GM18499 (cell line): Measurements from ENCODE around the gene TXNRD1.
"Not testable (repeated sequence)": the region's sequence is repeated elsewhere in the genome, so short reads cannot be mapped to it uniquely, and the experiment has no call there.

Source experiments
- ATAC-seq: cut with Tn5 transposase; IDR thresholded peaks from one replicate; pipeline ENCODE4 v1.9.1; 2021; ENCODE audit warnings: moderate number of reproducible peaks; ENCODE audit not compliant: insufficient read depth, unreplicated experiment

Gene TXNRD1

DNA sequence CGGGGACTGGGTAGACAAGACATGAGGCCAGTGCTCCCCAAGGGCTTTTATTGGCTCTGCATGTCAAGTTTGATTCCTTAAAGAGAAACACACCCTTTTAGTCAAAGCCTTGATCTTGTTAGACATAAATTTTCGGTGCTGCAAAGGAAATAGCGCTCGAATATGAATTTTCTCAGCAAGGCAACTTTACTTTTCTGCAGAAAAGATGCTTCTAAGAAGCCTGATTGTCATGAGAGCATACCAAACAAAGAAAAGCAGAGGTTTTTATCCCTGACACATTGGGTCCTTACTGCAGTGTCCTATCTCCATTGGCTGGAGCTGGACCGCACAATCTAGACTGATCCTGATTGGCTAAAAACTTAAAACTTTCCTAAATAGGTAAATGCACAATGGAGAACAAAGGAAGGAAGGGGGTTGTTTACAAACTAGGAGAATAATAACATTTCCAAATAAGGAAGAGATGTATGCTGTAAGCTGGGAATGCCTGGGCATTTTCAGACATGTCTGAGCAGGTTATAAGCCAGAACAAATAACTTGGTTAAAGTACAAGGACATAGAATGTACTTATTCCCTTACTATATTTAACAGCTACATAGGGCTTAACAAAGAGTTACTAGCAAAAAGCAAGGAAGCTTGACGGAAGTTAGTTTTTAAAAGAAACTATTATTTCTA lies 17.2 kb downstream of the TXNRD1 start:
- no peak for ATAC-seq

DNA sequence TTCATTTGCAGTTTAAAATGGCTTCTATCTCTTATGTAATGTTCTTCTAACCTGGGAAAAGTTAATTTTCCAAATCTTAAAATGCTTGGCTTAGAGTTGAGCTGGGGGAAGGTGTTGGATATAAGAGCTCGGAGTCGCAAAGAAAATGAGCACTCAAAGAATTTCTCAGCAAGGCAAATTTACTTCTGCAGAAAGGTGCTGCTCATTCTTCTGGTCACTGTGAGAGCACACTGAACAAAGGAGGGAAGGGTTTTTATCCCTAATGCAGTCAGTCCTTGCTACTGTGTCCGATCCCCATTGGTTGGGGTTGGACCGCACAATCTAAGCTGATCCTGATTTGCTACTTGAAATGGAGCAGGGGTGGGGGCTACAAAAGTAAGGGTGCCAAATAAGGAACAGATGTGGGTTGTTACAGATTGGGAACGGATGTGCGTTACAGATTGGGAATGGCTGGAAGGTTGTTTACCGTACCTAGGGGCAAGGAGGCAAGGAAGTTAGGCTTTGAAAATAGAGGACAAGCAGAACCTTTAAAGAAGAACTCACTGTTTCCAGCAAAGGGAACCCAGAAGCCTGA lies 19.4 kb downstream of the TXNRD1 start:
- ATAC-seq = no peak

- ATAC-seq = no peak
Observed at GRCh38 chr12:104237930-104238329, 22.4 kb downstream of the TXNRD1 start.

GRCh38 chr12:104242546-104243206 lies 27.1 kb downstream of the TXNRD1 start:
- ATAC-seq = no peak

DNA sequence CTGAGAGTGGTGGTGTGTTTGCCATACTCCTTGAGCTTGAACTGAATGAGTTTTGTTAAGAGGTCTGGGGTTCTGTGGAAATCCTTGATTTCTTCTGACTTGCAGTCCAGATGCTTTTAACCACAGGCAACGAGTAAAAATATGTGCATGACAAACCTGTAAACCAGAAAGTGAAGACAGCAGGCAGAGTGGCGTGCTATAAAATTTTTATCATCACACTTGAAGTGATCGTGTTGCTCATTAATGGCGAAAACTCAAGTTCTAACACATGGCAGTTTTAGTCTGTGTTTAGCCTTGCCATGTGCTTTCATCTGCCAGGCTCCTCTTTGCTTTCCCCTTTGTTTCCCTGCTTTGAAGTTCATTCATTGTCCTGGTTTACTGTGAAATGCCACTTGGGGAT lies 28.0 kb downstream of the TXNRD1 start:
- ATAC-seq = no peak

DNA sequence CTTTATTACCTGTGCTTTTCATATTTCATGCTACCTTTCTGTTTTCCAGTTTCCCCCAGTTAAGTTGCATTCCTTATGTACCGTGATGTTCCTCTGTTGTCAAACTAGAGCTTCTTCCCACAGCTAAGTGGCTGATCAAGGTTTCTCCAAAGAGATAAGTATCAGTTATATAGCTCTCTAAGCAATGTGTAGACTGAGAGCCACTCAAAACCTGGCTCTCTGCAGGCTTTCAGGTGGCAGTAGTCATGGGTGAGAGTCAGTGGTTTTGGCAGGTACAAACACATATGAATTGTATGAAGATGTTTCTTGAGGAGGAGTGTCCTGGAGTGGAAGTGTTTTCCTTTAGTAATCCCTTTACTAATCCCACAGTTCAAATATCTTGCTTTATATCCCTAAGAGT lies 28.4 kb downstream of the TXNRD1 start:
- no peak for ATAC-seq

DNA sequence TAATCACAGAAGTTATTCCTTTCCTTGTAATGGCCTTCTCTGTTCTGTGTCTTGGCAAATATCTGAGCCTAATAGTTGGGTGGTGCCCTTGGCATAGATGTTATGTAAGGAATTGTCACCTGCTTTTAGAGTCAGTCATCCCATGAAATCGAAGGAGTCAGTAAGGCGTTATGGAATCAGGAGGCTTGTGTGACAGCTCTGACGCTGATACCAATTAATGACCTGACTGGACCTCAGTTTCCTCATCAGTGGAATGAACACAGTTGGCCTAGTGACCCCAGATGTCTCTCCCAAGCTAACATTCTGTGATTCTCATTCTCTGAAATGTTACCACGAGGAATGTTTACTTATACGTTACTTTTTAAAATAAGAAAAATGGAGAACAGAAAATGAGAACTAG lies 32.1 kb downstream of the TXNRD1 start:
- no peak for ATAC-seq

GRCh38 chr12:104248444-104248843 lies 32.9 kb downstream of the TXNRD1 start:
- ATAC-seq = no peak

DNA sequence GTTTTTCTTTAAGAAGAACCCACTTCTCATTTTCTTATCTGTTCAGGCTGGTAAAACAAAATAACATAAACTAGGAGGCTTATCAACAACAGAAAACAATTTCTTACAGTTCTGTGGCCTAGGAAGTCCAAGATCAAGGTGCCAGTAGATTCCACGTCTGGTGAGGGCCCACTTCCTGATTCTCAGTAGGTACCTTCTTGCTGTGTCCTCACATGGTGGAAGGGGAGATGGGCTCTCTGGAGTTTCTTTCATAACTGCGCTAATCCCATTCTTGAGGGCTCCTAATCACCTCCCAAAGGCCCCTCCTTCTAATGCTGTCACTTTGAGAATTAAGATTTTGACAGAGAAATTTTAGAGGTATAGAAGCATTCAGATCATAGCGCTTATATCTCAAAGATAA lies 33.4 kb downstream of the TXNRD1 start:
- ATAC-seq = no peak

DNA sequence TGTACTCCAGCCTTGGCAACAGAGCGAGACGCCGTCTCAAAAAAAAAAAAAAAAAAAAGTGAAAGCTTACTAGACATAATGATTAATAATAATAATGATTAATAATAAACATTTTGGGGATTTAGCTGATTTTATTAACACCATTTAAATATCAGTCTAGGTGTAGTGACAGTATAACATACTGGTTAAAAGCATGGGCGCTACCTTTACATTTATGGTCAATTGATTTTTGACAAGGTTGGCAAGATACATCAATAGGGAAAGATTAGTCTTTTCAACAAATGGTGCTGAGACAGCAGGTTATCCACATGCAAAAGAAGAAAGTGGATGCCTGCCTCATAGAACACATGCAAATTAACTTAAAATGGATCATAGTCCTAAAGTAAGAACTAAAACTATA lies 34.3 kb downstream of the TXNRD1 start:
- no peak for ATAC-seq

DNA sequence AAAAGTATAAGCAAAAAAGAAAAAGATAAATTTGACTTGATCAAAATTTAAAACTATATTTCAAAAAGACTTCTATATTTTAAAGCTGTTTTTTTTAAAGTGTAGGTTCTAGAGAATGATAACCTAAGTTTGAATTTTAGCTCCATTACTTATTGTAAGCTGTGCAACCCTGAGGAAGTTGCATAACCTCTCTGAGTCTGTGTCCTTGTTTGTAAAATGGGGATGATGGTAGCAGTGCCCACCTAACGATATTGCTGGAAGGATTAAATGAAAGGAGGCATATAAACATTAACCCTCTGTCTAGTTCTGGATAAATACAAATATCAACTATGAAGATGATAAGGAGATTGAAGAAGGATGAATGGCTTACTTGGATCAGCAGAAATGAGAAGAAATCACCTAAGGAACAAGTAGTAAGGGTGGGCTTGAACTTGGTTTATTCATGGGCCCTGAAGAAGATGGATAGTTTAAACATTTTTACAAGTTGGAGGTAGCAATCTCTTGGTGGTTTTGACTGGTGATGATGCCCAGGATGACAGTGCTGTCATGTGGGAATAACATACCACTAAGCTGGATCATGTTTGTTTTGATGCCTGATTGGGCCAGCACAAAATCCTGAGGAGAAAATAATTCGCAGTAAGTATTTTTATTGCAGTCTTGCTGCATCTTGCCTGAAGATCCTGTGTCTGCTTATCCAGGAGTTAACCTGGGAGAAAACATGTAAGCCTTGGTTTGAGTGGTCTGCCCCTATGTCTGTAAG lies 35.0 kb downstream of the TXNRD1 start:
- ATAC-seq = no peak

GRCh38 chr12:104257913-104258472 lies 42.4 kb downstream of the TXNRD1 start:
- ATAC-seq = no peak

DNA sequence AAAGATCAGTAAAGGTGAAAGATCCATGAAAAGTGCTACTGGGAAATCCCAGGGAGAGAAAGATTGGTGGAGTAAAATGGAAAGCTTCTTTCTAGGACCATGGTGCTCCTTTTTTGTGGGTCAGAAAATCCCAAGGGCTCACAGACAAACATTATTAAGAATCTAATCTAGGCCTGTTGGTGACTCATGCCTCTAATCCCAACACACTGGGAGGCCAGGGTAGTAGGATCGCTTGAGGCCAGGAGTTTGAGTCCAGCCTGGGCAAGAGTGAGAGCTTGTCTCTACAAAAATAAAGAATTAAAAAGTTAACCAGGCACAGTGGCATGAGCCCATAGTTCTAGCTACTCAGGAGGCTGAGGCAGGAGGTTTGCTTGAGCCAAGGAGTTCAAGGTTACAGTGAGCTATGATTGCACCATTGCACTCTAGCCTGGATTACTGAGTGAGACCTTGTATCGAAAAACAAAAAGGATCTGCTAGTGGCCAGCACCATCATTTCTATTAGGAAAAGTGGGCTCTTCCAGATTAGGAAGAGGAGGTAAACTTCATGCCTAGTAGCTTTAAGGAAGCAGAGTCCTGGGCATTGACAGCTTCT lies 43.0 kb downstream of the TXNRD1 start:
- ATAC-seq = no peak

GRCh38 chr12:104263026-104263425 lies 47.4 kb downstream of the TXNRD1 start:
- no peak for ATAC-seq

- no peak for ATAC-seq
Observed at GRCh38 chr12:104263580-104264358, 48.2 kb downstream of the TXNRD1 start.

- ATAC-seq = not testable (repeated sequence)
Observed at GRCh38 chr12:104265436-104265835, 49.9 kb downstream of the TXNRD1 start.

- no peak for ATAC-seq
Observed at GRCh38 chr12:104272938-104273337, 57.4 kb downstream of the TXNRD1 start.

DNA sequence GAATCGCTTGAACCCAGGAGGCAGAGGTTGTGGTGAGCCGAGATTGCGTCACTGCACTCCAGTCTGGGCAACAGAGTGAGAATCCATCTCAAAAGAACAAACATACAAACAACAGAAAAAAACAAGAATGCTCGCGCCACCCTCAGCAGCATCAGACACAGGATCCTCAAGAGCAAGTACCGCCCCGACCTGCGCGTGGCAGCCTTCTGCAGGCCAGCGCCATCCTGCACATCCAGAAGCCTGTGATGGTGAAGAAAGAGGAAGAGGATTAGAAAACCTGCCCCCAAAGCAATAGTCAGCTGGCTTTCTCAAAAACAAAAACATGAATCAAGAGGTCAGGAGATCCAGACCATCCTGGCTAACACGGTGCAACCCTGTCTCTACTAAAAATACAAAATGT lies 57.9 kb downstream of the TXNRD1 start:
- no peak for ATAC-seq

- ATAC-seq = no peak
Observed at GRCh38 chr12:104274811-104275210, 59.2 kb downstream of the TXNRD1 start.

DNA sequence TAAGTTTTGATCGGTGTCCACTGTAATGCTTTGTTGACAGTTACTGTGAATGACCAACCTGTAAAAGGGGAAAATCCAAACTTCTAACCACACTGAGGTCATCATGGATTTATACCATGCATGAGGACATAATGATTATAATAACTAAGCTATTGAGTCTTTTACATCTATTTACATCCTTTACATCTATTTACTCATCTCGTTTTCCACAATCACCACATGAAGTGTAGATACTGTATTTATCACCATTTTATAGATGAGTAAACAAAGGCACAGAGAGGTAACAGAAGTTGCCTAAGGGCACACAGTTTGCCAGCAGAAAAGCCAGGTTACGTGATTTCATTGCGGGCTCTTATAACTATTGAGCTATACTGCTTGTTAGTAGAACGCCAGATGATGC lies 60.1 kb downstream of the TXNRD1 start:
- no peak for ATAC-seq
